Osteoblast (primary cell): ENCODE measurements around the gene NUDT16L1. TPM values are rescaled to one million over a fixed set of nuclear protein-coding genes. Genes with fewer than 3 reads are reported as not detected.

ENCODE experiments used
- DNase-seq: peaks from one replicate; pipeline ENCODE4 v3.0.0; 2011; ENCODE audit warnings: low spot score, mixed read lengths; ENCODE audit not compliant: insufficient read length; ENCODE audit errors: missing footprints
- H2AFZ ChIP-seq: 2 replicates; pipeline ENCODE4 v1.6.0; 2011; ENCODE audit warnings: mild to moderate bottlenecking, low read length
- H3K27ac ChIP-seq: 2 replicates; pipeline ENCODE4 v1.5.1; 2011; ENCODE audit warnings: mild to moderate bottlenecking, low read depth, low read length, moderate library complexity
- H3K27me3 ChIP-seq: 2 replicates; pipeline ENCODE4 v1.6.0; 2012; ENCODE audit warnings: mild to moderate bottlenecking, control low read depth, inconsistent platforms, low read length, moderate library complexity; ENCODE audit not compliant: insufficient read depth
- H3K36me3 ChIP-seq: 2 replicates; pipeline ENCODE4 v1.5.1; 2011; ENCODE audit warnings: mild to moderate bottlenecking, low read length, control low read depth, moderate library complexity; ENCODE audit not compliant: insufficient read depth
- H3K4me1 ChIP-seq: 2 replicates; pipeline ENCODE4 v1.5.1; 2011; ENCODE audit warnings: mild to moderate bottlenecking, low read length, control low read depth, moderate library complexity; ENCODE audit not compliant: insufficient read depth
- H3K4me2 ChIP-seq: 2 replicates; pipeline ENCODE4 v1.6.0; 2011; ENCODE audit warnings: mild to moderate bottlenecking, low read length; ENCODE audit not compliant: insufficient read depth
- H3K4me3 ChIP-seq: fragments of 200-600 bp; sonication (generic); 3 replicates; pipeline ENCODE4 v1.5.1; 2012; ENCODE audit warnings: mild to moderate bottlenecking, low read length, inconsistent platforms; ENCODE audit not compliant: insufficient read depth
- H3K79me2 ChIP-seq: 2 replicates; pipeline ENCODE4 v1.6.0; 2012; ENCODE audit warnings: mild to moderate bottlenecking, low read length, control low read depth, inconsistent platforms; ENCODE audit not compliant: insufficient read depth
- H3K9me3 ChIP-seq: 2 replicates; pipeline ENCODE4 v1.5.1; 2011; ENCODE audit warnings: low read depth, low read length, control low read depth
- H4K20me1 ChIP-seq: 2 replicates; pipeline ENCODE4 v1.6.0; 2012; ENCODE audit warnings: mild to moderate bottlenecking, low read length, control low read depth; ENCODE audit not compliant: insufficient read depth
- CTCF ChIP-seq: IDR thresholded peaks from 2 replicates; pipeline ENCODE4 v1.5.1; 2011; ENCODE audit warnings: mild to moderate bottlenecking, low read depth, low read length, moderate library complexity; ENCODE audit errors: extremely low read depth
- total RNA-seq: library from RNA; depleted of rRNA; stranded (reverse); fragments of >200 nt; gene quantifications from 2 replicates; pipeline ENCODE4 v1.2.3, GENCODE V29; 2012

Gene NUDT16L1
- total RNA-seq, 1 donor, result 18.1 TPM

DNA sequence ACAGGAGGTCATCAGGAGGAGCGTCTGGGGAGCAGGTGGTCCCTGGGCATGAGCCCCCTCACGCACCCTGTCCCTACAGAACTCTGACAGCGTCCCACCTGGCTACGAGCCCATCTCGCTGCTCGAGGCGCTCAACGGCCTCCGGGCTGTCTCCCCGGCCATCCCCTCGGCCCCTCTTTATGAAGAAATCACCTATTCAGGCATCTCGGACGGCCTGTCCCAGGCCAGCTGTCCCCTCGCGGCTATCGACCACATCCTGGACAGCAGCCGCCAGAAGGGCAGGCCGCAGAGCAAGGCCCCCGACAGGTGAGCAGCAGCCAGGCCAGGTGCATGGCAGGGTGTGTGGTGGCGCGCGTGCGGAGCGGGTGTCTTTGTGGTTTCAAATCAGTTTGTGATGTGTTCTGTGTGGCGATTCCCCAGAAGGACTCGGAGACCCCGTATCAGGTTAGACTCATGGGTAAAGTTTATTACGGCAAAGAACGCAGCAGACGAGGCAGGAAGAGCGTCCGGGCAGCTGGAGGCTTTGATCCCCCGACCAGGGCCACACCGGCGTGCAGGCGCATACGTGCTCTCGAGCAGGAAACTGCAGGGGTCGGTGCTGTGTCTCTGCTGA is 11.8 kb upstream of the NUDT16L1 start:
- DNase-seq, result peak; percentile 76
- no peaks in the 10 kb centered on the region for H3K9me3 ChIP-seq
- H3K4me3 ChIP-seq, result no peak overlapping the region
- H2AFZ ChIP-seq, result no peak overlapping the region
- peaks cover 13% of the 10 kb centered on the region for H3K79me2 ChIP-seq
- H3K4me2 ChIP-seq, result no peak overlapping the region
- peaks cover 4% of the 10 kb centered on the region for H3K4me1 ChIP-seq
- peaks cover 39% of the 10 kb centered on the region for H3K36me3 ChIP-seq
- no peaks in the 10 kb centered on the region for H4K20me1 ChIP-seq
- H3K27me3 ChIP-seq, result no peaks in the 10 kb centered on the region
- no peak overlapping the region for H3K27ac ChIP-seq
- no peak for TF ChIP-seq CTCF

GRCh38 chr16:4682084-4682591 is 11.2 kb upstream of the NUDT16L1 start:
- DNase-seq, result peak; percentile 76
- no peak for TF ChIP-seq CTCF
- H3K36me3 ChIP-seq, result peaks cover 39% of the 10 kb centered on the region
- H3K9me3 ChIP-seq, result no peaks in the 10 kb centered on the region
- H3K27ac ChIP-seq, result no peak overlapping the region
- H4K20me1 ChIP-seq, result no peaks in the 10 kb centered on the region
- H3K4me3 ChIP-seq, result no peak overlapping the region
- H3K27me3 ChIP-seq, result no peaks in the 10 kb centered on the region
- H3K4me1 ChIP-seq, result peaks cover 4% of the 10 kb centered on the region
- H3K4me2 ChIP-seq, result no peak overlapping the region
- peaks cover 13% of the 10 kb centered on the region for H3K79me2 ChIP-seq
- no peak overlapping the region for H2AFZ ChIP-seq

GRCh38 chr16:4682616-4683254 is 10.6 kb upstream of the NUDT16L1 start:
- Histone ChIP-seq H3K36me3 (peaks cover 39% of the 10 kb centered on the region), H2AFZ (no peak overlapping the region)

More at GRCh38 chr16:4682616-4683254, 10.6 kb upstream of the NUDT16L1 start:
- Histone ChIP-seq H3K9me3 (no peaks in the 10 kb centered on the region), H3K4me2 (no peak overlapping the region), H3K27ac (no peak overlapping the region), H3K27me3 (no peaks in the 10 kb centered on the region), H3K79me2 (peaks cover 13% of the 10 kb centered on the region), H3K4me1 (peaks cover 4% of the 10 kb centered on the region), H3K4me3 (no peak overlapping the region), H4K20me1 (no peaks in the 10 kb centered on the region)
- peak; percentile 26 for TF ChIP-seq CTCF
- peak; percentile 92 for DNase-seq
